GM10266 (cell line): ENCODE data around the gene RAC2.

ENCODE experiments used
- DNase-seq: peaks from one replicate; pipeline ENCODE4 v3.0.0; 2012; ENCODE audit errors: extremely low spot score
- CTCF ChIP-seq: IDR thresholded peaks from 2 replicates; pipeline ENCODE4 v1.5.1; 2012; ENCODE audit warnings: mild to moderate bottlenecking, low read depth; ENCODE audit not compliant: control insufficient read depth, insufficient read depth; ENCODE audit errors: missing control alignments

Gene RAC2

GRCh38 chr22:37196539-37197450, 47.3 kb downstream of the RAC2 start:
- no peak for DNase-seq
- no peak for TF ChIP-seq CTCF

- DNase-seq, result no peak
- TF ChIP-seq CTCF, result no peak
Measured at GRCh38 chr22:37195921-37196320, 48.1 kb downstream of the RAC2 start.

- no peak for TF ChIP-seq CTCF
- no peak for DNase-seq
Measured at GRCh38 chr22:37194750-37195149, 49.3 kb downstream of the RAC2 start.

DNA sequence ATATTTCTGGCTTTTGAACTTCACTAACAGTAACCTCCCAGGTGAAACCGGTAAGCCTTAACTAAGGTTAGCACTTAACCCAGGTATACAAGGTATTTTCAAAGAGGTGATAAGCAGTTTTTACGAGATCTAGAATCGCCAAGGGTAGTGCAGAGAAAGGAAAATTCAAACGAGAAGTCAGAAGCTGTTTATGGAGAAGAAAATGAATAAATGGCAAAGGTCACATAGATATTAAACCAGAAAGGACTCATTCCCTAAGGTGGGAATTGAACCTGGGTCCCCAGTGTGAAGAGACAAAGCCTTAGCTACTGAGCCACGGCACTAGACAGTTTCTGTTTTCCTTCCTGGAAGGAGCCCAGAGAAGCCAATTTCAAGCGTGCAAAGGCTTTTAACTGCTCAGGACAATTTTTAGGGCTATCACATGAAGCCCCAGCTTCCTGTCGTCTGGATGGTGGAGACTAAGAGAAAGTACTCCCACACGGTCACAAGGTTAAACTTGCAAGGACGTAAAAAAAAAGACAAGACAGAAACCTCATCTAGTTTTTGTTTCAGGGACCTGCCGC, 50.4 kb downstream of the RAC2 start:
- DNase-seq, result no peak
- TF ChIP-seq CTCF, result no peak

GRCh38 chr22:37192741-37193140, 51.3 kb downstream of the RAC2 start:
- no peak for TF ChIP-seq CTCF
- DNase-seq, result no peak

DNA sequence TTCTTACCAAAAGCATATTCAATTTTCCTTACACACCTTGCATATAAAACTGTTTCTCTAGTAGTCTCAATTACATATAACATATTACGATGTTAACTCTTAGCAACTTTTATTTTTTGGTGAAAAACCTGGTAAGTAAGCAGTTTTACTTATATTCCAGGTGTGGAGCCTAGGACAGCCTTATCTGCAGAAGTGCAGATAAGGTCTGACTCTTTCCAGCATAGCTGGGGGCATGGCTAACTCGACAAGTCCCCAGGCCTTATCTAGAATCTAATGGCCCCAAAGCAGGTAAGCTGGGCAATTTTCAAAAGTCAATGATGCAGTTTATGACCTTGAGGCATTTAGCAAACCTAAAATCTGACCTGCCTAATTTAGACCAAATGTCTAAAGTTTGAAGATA, 51.9 kb downstream of the RAC2 start:
- no peak for DNase-seq
- no peak for TF ChIP-seq CTCF

- DNase-seq, result no peak
- no peak for TF ChIP-seq CTCF
Measured at GRCh38 chr22:37190262-37190780, 53.7 kb downstream of the RAC2 start.
